Measurements from ENCODE around the gene SHH. TPM values are rescaled to one million over a fixed set of nuclear protein-coding genes. Genes with fewer than 3 reads are reported as not detected.

Gene SHH
- total RNA-seq, 3 donors from 2014 or later (not counting 1 experiment from before 2014, with no cell fraction given): not detected

GRCh38 chr7:155831807-155832524, 19.7 kb upstream of the SHH start:
- no peak overlapping the region for H3K27ac ChIP-seq (ENCODE audit: low read length)
- H3K9me3 ChIP-seq (ENCODE audit: control insufficient read depth, insufficient read depth, low read length): no peaks in the 10 kb centered on the region
- no peak for ATAC-seq
- WGBS (ENCODE audit: insufficient coverage): 86% methylated on average over 18 of the region's 18 CpGs
- no peak overlapping the region for H3K4me3 ChIP-seq (ENCODE audit: low read length)
- Mint-ChIP-seq H3K27me3 (ENCODE audit: low read depth in 2 of 2) (peaks cover under 1 to 4% of the 10 kb centered on the region in 2 donors), H3K4me1 (no peaks in the 10 kb centered on the region), H3K36me3 (no peaks in the 10 kb centered on the region), H3K4me3 (no peak overlapping the region), H3K9me3 (no peaks in the 10 kb centered on the region), H3K27ac (no peak overlapping the region)
- no peak for TF ChIP-seq CTCF (IDR thresholded peaks at IDR 0.05)
- no peaks in the 10 kb centered on the region for H3K36me3 ChIP-seq (ENCODE audit: control insufficient read depth, insufficient read depth, low read length)
- no peaks in the 10 kb centered on the region for H3K27me3 ChIP-seq (ENCODE audit: control insufficient read depth, insufficient read depth, low read length)
- no peak for DNase-seq
- intact Hi-C loops (cut with micrococcal nuclease): no loop called here
- H3K4me1 ChIP-seq (ENCODE audit: control insufficient read depth, insufficient read depth, low read length): no peaks in the 10 kb centered on the region

- Histone ChIP-seq H3K36me3 (ENCODE audit: control insufficient read depth, insufficient read depth, low read length) (no peaks in the 10 kb centered on the region), H3K27ac (ENCODE audit: low read length) (no peak overlapping the region), H3K4me1 (ENCODE audit: control insufficient read depth, insufficient read depth, low read length) (no peaks in the 10 kb centered on the region), H3K9me3 (ENCODE audit: control insufficient read depth, insufficient read depth, low read length) (no peaks in the 10 kb centered on the region), H3K27me3 (ENCODE audit: control insufficient read depth, insufficient read depth, low read length) (no peaks in the 10 kb centered on the region), H3K4me3 (ENCODE audit: low read length) (no peak overlapping the region)
- TF ChIP-seq CTCF (IDR thresholded peaks at IDR 0.05): no peak
- DNase-seq (no peak), ATAC-seq (no peak)
- Mint-ChIP-seq H3K36me3 (no peaks in the 10 kb centered on the region), H3K4me1 (no peaks in the 10 kb centered on the region), H3K4me3 (no peak overlapping the region), H3K27ac (no peak overlapping the region), H3K9me3 (no peaks in the 10 kb centered on the region), H3K27me3 (ENCODE audit: low read depth in 2 of 2) (peaks cover 4 to 8% of the 10 kb centered on the region in 2 donors)
- WGBS (ENCODE audit: insufficient coverage): 88% methylated on average over 46 of the region's 46 CpGs
- intact Hi-C loops (cut with micrococcal nuclease): no loop called here
These were observed 18.9 kb upstream of the SHH start for GRCh38 chr7:155830961-155831806.

- Histone ChIP-seq H3K27ac (ENCODE audit: low read length) (no peak overlapping the region), H3K9me3 (ENCODE audit: control insufficient read depth, insufficient read depth, low read length) (no peaks in the 10 kb centered on the region), H3K36me3 (ENCODE audit: control insufficient read depth, insufficient read depth, low read length) (no peaks in the 10 kb centered on the region), H3K4me1 (ENCODE audit: control insufficient read depth, insufficient read depth, low read length) (no peaks in the 10 kb centered on the region), H3K4me3 (ENCODE audit: low read length) (no peak overlapping the region), H3K27me3 (ENCODE audit: control insufficient read depth, insufficient read depth, low read length) (no peaks in the 10 kb centered on the region)
- 73% methylated on average over 15 of the region's 17 CpGs for WGBS (ENCODE audit: insufficient coverage)
- H3K27me3 Mint-ChIP-seq (ENCODE audit: low read depth in 2 of 2): peaks cover 6 to 21% of the 10 kb centered on the region in 2 donors
- TF ChIP-seq CTCF (IDR thresholded peaks at IDR 0.05): no peak
- no peak overlapping the region for H3K4me3 Mint-ChIP-seq
- no peaks in the 10 kb centered on the region for H3K9me3 Mint-ChIP-seq
- DNase-seq: no peak
- no peak for ATAC-seq
- H3K4me1 Mint-ChIP-seq: no peaks in the 10 kb centered on the region
- H3K36me3 Mint-ChIP-seq: no peaks in the 10 kb centered on the region
- H3K27ac Mint-ChIP-seq: no peak overlapping the region
- intact Hi-C loops (cut with micrococcal nuclease): no loop called here
These were observed 17.7 kb upstream of the SHH start for GRCh38 chr7:155829796-155830470.

All from natural killer cell (primary cell).